ENCODE data around the gene CELF4.
"Not testable (repeated sequence)": the region's sequence is repeated elsewhere in the genome, so short reads cannot be mapped to it uniquely, and the experiment has no call there.

Gene CELF4

GRCh38 chr18:37390687-37391086 is 174.9 kb downstream of the CELF4 start:
- no peak for DNase-seq (ENCODE audit: low spot score)

GRCh38 chr18:37389684-37390368 is 175.8 kb downstream of the CELF4 start:
- DNase-seq (ENCODE audit: low spot score), result no peak

- no peak for DNase-seq (ENCODE audit: low spot score)
Measured at GRCh38 chr18:37389041-37389440, 176.6 kb downstream of the CELF4 start.

- DNase-seq (ENCODE audit: low spot score), result no peak
Measured at GRCh38 chr18:37388413-37388812, 177.2 kb downstream of the CELF4 start.

- DNase-seq (ENCODE audit: low spot score), result peak; percentile 33
Measured at GRCh38 chr18:37385846-37386778, 179.5 kb downstream of the CELF4 start.

GRCh38 chr18:37383846-37384595 is 181.6 kb downstream of the CELF4 start:
- DNase-seq (ENCODE audit: low spot score), result no peak

GRCh38 chr18:37383036-37383785 is 182.4 kb downstream of the CELF4 start:
- no peak for DNase-seq (ENCODE audit: low spot score)

GRCh38 chr18:37381554-37381953 is 184.0 kb downstream of the CELF4 start:
- DNase-seq (ENCODE audit: low spot score), result no peak

- no peak for DNase-seq (ENCODE audit: low spot score)
Measured at GRCh38 chr18:37380546-37381110, 185.0 kb downstream of the CELF4 start.

GRCh38 chr18:37378336-37379010 is 187.1 kb downstream of the CELF4 start:
- DNase-seq (ENCODE audit: low spot score), result no peak

GRCh38 chr18:37375181-37375580 is 190.4 kb downstream of the CELF4 start:
- no peak for DNase-seq (ENCODE audit: low spot score)

GRCh38 chr18:37368110-37368954 is 197.3 kb downstream of the CELF4 start:
- no peak for DNase-seq (ENCODE audit: low spot score)

GRCh38 chr18:37364237-37364636 is 201.4 kb downstream of the CELF4 start:
- no peak for DNase-seq (ENCODE audit: low spot score)

GRCh38 chr18:37362158-37362890 is 203.3 kb downstream of the CELF4 start:
- DNase-seq (ENCODE audit: low spot score), result no peak

- no peak for DNase-seq (ENCODE audit: low spot score)
Measured at GRCh38 chr18:37361335-37362157, 204.1 kb downstream of the CELF4 start.

GRCh38 chr18:37358061-37358460 is 207.5 kb downstream of the CELF4 start:
- not testable (repeated sequence) for DNase-seq (ENCODE audit: low spot score)

GRCh38 chr18:37355772-37356171 is 209.8 kb downstream of the CELF4 start:
- no peak for DNase-seq (ENCODE audit: low spot score)

GRCh38 chr18:37351110-37351509 is 214.5 kb downstream of the CELF4 start:
- no peak for DNase-seq (ENCODE audit: low spot score)
